Spleen (tissue), 7 donors: Measurements from ENCODE around the gene CIAO2B.

Experiments used
- CTCF ChIP-seq, 11 experiments: fragments of 200-600 bp in 7 of 11; fragments of 450-650 bp in 4 of 11; sonication (generic) in 4 of 11; IDR thresholded peaks in 8 of 11; conservative IDR thresholded peaks in 3 of 11; 1 replicate in 7 of 11; 2 replicates in 4 of 11; pipeline versions ENCODE4 v1.4.0 to v1.8.0; 2016 to 2021; ENCODE audit warnings: antibody characterized with exemption in 11 of 11, inconsistent platforms in 4 of 11, mild to moderate bottlenecking in 1 of 11
- POLR2A ChIP-seq, 3 donors: fragments of 450-650 bp; IDR thresholded peaks; one replicate each; pipeline ENCODE4 v1.5.1; 2017; ENCODE audit warnings: antibody characterized with exemption in 3 of 3, mild to moderate bottlenecking in 1 of 3
- donor health status: DM: no; HTN: no; CAD: no; lungs with moderate emphysema.
- donor health status: DM: no; HTN: no; CAD: no.
- donor health status: DM: no; HTN: no; CAD: no.

GRCh38 chr16:66906916-66907836 is 27.0 kb downstream of the CIAO2B start:
- TF ChIP-seq CTCF (IDR thresholded peaks at IDR 0.05 in 8 of 11, conservative IDR thresholded peaks at IDR 0.05 in 3 of 11) (no peak), POLR2A (IDR thresholded peaks at IDR 0.05) (no peak)
